Measurements from ENCODE around the gene RGS7.

Gene RGS7

DNA sequence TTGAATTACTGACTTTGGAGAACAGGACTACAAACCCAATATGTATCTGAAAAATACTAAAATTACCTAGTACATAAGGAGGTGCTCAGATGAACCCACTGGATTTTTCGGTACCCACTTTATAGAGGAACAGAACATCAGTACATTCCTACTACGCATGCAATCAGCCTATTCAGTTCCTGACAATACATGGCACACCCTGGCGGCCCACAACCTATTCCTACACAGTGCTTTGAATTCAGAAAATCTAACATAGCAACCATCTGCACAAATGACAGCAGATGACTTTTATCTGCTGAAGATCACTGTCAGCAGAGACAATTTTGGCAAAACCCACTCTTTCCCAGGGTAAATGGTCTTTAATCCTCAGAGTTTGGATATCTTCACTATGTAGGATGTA is 487.9 kb downstream of the RGS7 start:
- H3K9me3 ChIP-seq (ENCODE audit: control insufficient read depth in 2 of 2, low read length in 2 of 2): no peaks in the 10 kb centered on the region
- H3K4me1 ChIP-seq (ENCODE audit: control insufficient read depth, insufficient read depth, low read length): no peaks in the 10 kb centered on the region
- H3K36me3 ChIP-seq (ENCODE audit: control insufficient read depth in 2 of 2, insufficient read depth in 2 of 2, low read length in 2 of 2): no peaks in the 10 kb centered on the region
- H3K27me3 ChIP-seq (ENCODE audit: control insufficient read depth in 1 of 2, insufficient read depth in 2 of 2, low read length in 2 of 2): no peaks in the 10 kb centered on the region
- no peak overlapping the region for H3K27ac ChIP-seq (ENCODE audit: low read length)
- H3K9ac ChIP-seq (ENCODE audit: low read length in 2 of 2): no peak overlapping the region
- no peak overlapping the region for H3K4me3 ChIP-seq (ENCODE audit: low read length in 2 of 2)

DNA sequence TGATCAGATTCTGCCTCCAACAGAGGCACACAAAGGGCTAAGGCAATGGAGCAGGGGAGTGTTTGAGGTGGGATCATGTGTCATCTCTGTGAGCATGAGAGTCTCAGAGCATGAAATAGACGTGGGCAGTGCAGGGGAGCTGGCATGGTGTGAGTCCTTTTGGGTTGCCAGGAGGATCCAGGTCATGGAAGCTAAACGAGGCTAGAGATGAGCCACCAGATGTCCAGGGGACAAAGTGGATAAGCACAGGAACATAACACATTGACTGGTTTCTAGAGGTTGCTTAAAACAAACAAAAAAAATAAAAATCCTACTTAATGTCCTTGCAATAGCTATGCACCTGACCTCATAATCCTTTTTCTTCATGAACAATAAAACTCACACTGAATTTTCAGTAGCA is 490.3 kb downstream of the RGS7 start:
- no peaks in the 10 kb centered on the region for H3K36me3 ChIP-seq (ENCODE audit: control insufficient read depth in 2 of 2, insufficient read depth in 2 of 2, low read length in 2 of 2)
- no peak overlapping the region for H3K27ac ChIP-seq (ENCODE audit: low read length)
- H3K9ac ChIP-seq (ENCODE audit: low read length in 2 of 2): no peak overlapping the region
- H3K4me3 ChIP-seq (ENCODE audit: low read length in 2 of 2): no peak overlapping the region
- no peaks in the 10 kb centered on the region for H3K4me1 ChIP-seq (ENCODE audit: control insufficient read depth, insufficient read depth, low read length)
- H3K9me3 ChIP-seq (ENCODE audit: control insufficient read depth in 2 of 2, low read length in 2 of 2): no peaks in the 10 kb centered on the region
- no peaks in the 10 kb centered on the region for H3K27me3 ChIP-seq (ENCODE audit: control insufficient read depth in 1 of 2, insufficient read depth in 2 of 2, low read length in 2 of 2)

GRCh38 chr1:240860023-240860422 is 497.0 kb downstream of the RGS7 start:
- Histone ChIP-seq H3K4me3 (ENCODE audit: low read length in 2 of 2) (no peak overlapping the region), H3K4me1 (ENCODE audit: control insufficient read depth, insufficient read depth, low read length) (no peaks in the 10 kb centered on the region), H3K36me3 (ENCODE audit: control insufficient read depth in 2 of 2, insufficient read depth in 2 of 2, low read length in 2 of 2) (no peaks in the 10 kb centered on the region), H3K9me3 (ENCODE audit: control insufficient read depth in 2 of 2, low read length in 2 of 2) (no peaks in the 10 kb centered on the region), H3K27me3 (ENCODE audit: control insufficient read depth in 1 of 2, insufficient read depth in 2 of 2, low read length in 2 of 2) (no peaks in the 10 kb centered on the region), H3K9ac (ENCODE audit: low read length in 2 of 2) (no peak overlapping the region), H3K27ac (ENCODE audit: low read length) (no peak overlapping the region)

DNA sequence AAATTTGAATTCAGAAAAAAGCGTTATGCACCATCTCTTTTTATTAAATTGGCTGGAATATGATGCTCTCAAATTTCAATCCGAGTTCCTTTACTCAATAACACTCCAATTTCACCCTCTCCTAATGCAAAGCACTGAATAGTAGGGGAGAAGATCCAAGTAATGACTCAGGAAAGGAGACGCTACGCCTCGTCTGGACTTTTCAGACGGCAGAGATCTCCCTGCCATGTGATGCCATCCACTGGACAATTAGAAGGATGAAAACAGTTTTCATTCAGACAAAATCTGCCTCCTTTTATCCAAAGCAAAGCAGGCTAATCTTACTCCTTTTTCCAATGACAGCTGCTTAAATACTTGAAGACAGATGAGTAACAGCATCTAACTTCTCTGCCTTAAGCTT is 502.6 kb downstream of the RGS7 start:
- Histone ChIP-seq H3K27ac (ENCODE audit: low read length) (no peak overlapping the region), H3K4me3 (ENCODE audit: low read length in 2 of 2) (no peak overlapping the region), H3K36me3 (ENCODE audit: control insufficient read depth in 2 of 2, insufficient read depth in 2 of 2, low read length in 2 of 2) (no peaks in the 10 kb centered on the region), H3K9me3 (ENCODE audit: control insufficient read depth in 2 of 2, low read length in 2 of 2) (no peaks in the 10 kb centered on the region), H3K4me1 (ENCODE audit: control insufficient read depth, insufficient read depth, low read length) (no peaks in the 10 kb centered on the region), H3K27me3 (ENCODE audit: control insufficient read depth in 1 of 2, insufficient read depth in 2 of 2, low read length in 2 of 2) (no peaks in the 10 kb centered on the region), H3K9ac (ENCODE audit: low read length in 2 of 2) (no peak overlapping the region)

- no peak overlapping the region for H3K9ac ChIP-seq (ENCODE audit: low read length in 2 of 2)
- no peak overlapping the region for H3K27ac ChIP-seq (ENCODE audit: low read length)
- H3K27me3 ChIP-seq (ENCODE audit: control insufficient read depth in 1 of 2, insufficient read depth in 2 of 2, low read length in 2 of 2): no peaks in the 10 kb centered on the region
- no peaks in the 10 kb centered on the region for H3K36me3 ChIP-seq (ENCODE audit: control insufficient read depth in 2 of 2, insufficient read depth in 2 of 2, low read length in 2 of 2)
- H3K4me3 ChIP-seq (ENCODE audit: low read length in 2 of 2): no peak overlapping the region
- H3K4me1 ChIP-seq (ENCODE audit: control insufficient read depth, insufficient read depth, low read length): no peaks in the 10 kb centered on the region
- no peaks in the 10 kb centered on the region for H3K9me3 ChIP-seq (ENCODE audit: control insufficient read depth in 2 of 2, low read length in 2 of 2)
These were observed 509.7 kb downstream of the RGS7 start for GRCh38 chr1:240847325-240847724.

GRCh38 chr1:240844486-240844885 is 512.5 kb downstream of the RGS7 start:
- no peaks in the 10 kb centered on the region for H3K9me3 ChIP-seq (ENCODE audit: control insufficient read depth in 2 of 2, low read length in 2 of 2)
- H3K27me3 ChIP-seq (ENCODE audit: control insufficient read depth in 1 of 2, insufficient read depth in 2 of 2, low read length in 2 of 2): no peaks in the 10 kb centered on the region

GRCh38 chr1:240843798-240844197 is 513.2 kb downstream of the RGS7 start:
- Histone ChIP-seq H3K36me3 (ENCODE audit: control insufficient read depth in 2 of 2, insufficient read depth in 2 of 2, low read length in 2 of 2) (no peaks in the 10 kb centered on the region), H3K4me3 (ENCODE audit: low read length in 2 of 2) (no peak overlapping the region), H3K9me3 (ENCODE audit: control insufficient read depth in 2 of 2, low read length in 2 of 2) (no peaks in the 10 kb centered on the region), H3K4me1 (ENCODE audit: control insufficient read depth, insufficient read depth, low read length) (no peaks in the 10 kb centered on the region), H3K27me3 (ENCODE audit: control insufficient read depth in 1 of 2, insufficient read depth in 2 of 2, low read length in 2 of 2) (no peaks in the 10 kb centered on the region), H3K27ac (ENCODE audit: low read length) (no peak overlapping the region), H3K9ac (ENCODE audit: low read length in 2 of 2) (no peak overlapping the region)

More at GRCh38 chr1:240844486-240844885, 512.5 kb downstream of the RGS7 start:
- H3K36me3 ChIP-seq (ENCODE audit: control insufficient read depth in 2 of 2, insufficient read depth in 2 of 2, low read length in 2 of 2): no peaks in the 10 kb centered on the region
- H3K4me3 ChIP-seq (ENCODE audit: low read length in 2 of 2): no peak overlapping the region
- no peak overlapping the region for H3K27ac ChIP-seq (ENCODE audit: low read length)
- H3K9ac ChIP-seq (ENCODE audit: low read length in 2 of 2): no peak overlapping the region
- no peaks in the 10 kb centered on the region for H3K4me1 ChIP-seq (ENCODE audit: control insufficient read depth, insufficient read depth, low read length)

DNA sequence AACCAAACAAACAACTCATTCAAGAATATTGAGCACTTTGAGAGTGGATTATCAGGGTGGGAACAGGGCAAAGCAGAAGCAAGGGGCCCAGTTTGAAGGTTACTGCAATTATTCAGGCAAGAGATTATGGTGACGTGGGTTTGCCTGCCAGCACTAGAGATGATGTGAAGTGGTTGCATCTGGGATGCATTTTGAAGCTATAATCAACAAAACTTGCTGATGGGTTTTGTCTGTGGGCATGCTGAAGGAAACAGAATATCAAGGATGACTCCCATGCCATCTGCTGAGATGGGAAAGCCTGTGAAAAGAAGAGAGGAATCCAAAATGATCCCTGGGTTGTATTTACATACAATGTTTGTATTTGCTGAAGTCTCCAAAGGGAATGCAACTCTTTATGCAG is 520.7 kb downstream of the RGS7 start:
- H3K4me1 ChIP-seq (ENCODE audit: control insufficient read depth, insufficient read depth, low read length): no peaks in the 10 kb centered on the region
- H3K27me3 ChIP-seq (ENCODE audit: control insufficient read depth in 1 of 2, insufficient read depth in 2 of 2, low read length in 2 of 2): no peaks in the 10 kb centered on the region
- H3K9me3 ChIP-seq (ENCODE audit: control insufficient read depth in 2 of 2, low read length in 2 of 2): no peaks in the 10 kb centered on the region
- no peak overlapping the region for H3K4me3 ChIP-seq (ENCODE audit: low read length in 2 of 2)
- H3K36me3 ChIP-seq (ENCODE audit: control insufficient read depth in 2 of 2, insufficient read depth in 2 of 2, low read length in 2 of 2): no peaks in the 10 kb centered on the region
- no peak overlapping the region for H3K27ac ChIP-seq (ENCODE audit: low read length)
- H3K9ac ChIP-seq (ENCODE audit: low read length in 2 of 2): no peak overlapping the region

GRCh38 chr1:240835291-240835690 is 521.7 kb downstream of the RGS7 start:
- Histone ChIP-seq H3K27ac (ENCODE audit: low read length) (no peak overlapping the region), H3K9ac (ENCODE audit: low read length in 2 of 2) (no peak overlapping the region), H3K4me1 (ENCODE audit: control insufficient read depth, insufficient read depth, low read length) (no peaks in the 10 kb centered on the region), H3K27me3 (ENCODE audit: control insufficient read depth in 1 of 2, insufficient read depth in 2 of 2, low read length in 2 of 2) (no peaks in the 10 kb centered on the region), H3K36me3 (ENCODE audit: control insufficient read depth in 2 of 2, insufficient read depth in 2 of 2, low read length in 2 of 2) (no peaks in the 10 kb centered on the region), H3K9me3 (ENCODE audit: control insufficient read depth in 2 of 2, low read length in 2 of 2) (no peaks in the 10 kb centered on the region), H3K4me3 (ENCODE audit: low read length in 2 of 2) (no peak overlapping the region)

DNA sequence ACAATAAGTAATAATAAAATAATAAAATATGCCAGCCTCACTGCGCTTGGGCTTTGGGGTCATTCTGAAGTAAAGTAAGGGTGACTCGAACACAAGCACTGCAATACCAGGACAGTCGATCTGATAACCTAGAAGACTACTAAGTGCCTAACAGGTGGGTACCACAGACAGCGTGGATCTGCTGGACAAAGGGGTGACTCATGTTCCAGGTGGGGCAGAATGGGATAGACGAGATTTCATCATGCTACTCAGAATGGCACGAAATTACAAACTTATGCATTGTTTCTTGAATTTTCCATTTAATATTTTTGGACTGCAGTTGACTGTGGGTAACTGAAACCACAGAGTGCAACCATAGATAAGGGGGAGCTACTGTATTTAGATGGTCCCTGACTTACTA is 523.9 kb downstream of the RGS7 start:
- Histone ChIP-seq H3K4me1 (ENCODE audit: control insufficient read depth, insufficient read depth, low read length) (no peaks in the 10 kb centered on the region), H3K9me3 (ENCODE audit: control insufficient read depth in 2 of 2, low read length in 2 of 2) (no peaks in the 10 kb centered on the region), H3K4me3 (ENCODE audit: low read length in 2 of 2) (no peak overlapping the region), H3K36me3 (ENCODE audit: control insufficient read depth in 2 of 2, insufficient read depth in 2 of 2, low read length in 2 of 2) (no peaks in the 10 kb centered on the region), H3K27ac (ENCODE audit: low read length) (no peak overlapping the region), H3K9ac (ENCODE audit: low read length in 2 of 2) (no peak overlapping the region), H3K27me3 (ENCODE audit: control insufficient read depth in 1 of 2, insufficient read depth in 2 of 2, low read length in 2 of 2) (no peaks in the 10 kb centered on the region)

GRCh38 chr1:240831922-240832321 is 525.1 kb downstream of the RGS7 start:
- Histone ChIP-seq H3K4me1 (ENCODE audit: control insufficient read depth, insufficient read depth, low read length) (no peaks in the 10 kb centered on the region), H3K4me3 (ENCODE audit: low read length in 2 of 2) (no peak overlapping the region), H3K27me3 (ENCODE audit: control insufficient read depth in 1 of 2, insufficient read depth in 2 of 2, low read length in 2 of 2) (no peaks in the 10 kb centered on the region), H3K9ac (ENCODE audit: low read length in 2 of 2) (no peak overlapping the region), H3K27ac (ENCODE audit: low read length) (no peak overlapping the region), H3K9me3 (ENCODE audit: control insufficient read depth in 2 of 2, low read length in 2 of 2) (no peaks in the 10 kb centered on the region), H3K36me3 (ENCODE audit: control insufficient read depth in 2 of 2, insufficient read depth in 2 of 2, low read length in 2 of 2) (no peaks in the 10 kb centered on the region)

All from stomach smooth muscle (tissue), 2 donors.